ENCODE measurements around the gene GALNTL6. TPM values are rescaled to one million over a fixed set of nuclear protein-coding genes. Genes with fewer than 3 reads are reported as not detected.

Gene GALNTL6
- total and polyA plus RNA-seq, 2 donors (not counting 1 experiment from before 2014, with no cell fraction given) = 0.99 to 1.1 TPM

GRCh38 chr4:172822331-172822730 lies 1009.1 kb downstream of the GALNTL6 start:
- no peaks in the 10 kb centered on the region for H3K4me1 ChIP-seq (ENCODE audit: control insufficient read depth in 2 of 2, insufficient read depth in 2 of 2, low read length in 2 of 2)
- no peaks in the 10 kb centered on the region for H3K79me2 ChIP-seq (ENCODE audit: control insufficient read depth, insufficient read depth, low read length)
- H3K27ac ChIP-seq (ENCODE audit: low read length in 2 of 2) = no peak overlapping the region
- intact Hi-C loops (cut with micrococcal nuclease) = no loop called here
- no peaks in the 10 kb centered on the region for H3K36me3 ChIP-seq (replicated peaks in 1 of 2; ENCODE audit: control extremely low read depth in 1 of 2, control insufficient read depth in 1 of 2, extremely low read depth in 1 of 2, insufficient read depth in 2 of 2, low read length in 1 of 2)
- POLR2A ChIA-PET = no interaction called here
- Mint-ChIP-seq H3K9me3 (ENCODE audit: insufficient read depth) (no peaks in the 10 kb centered on the region), H3K4me1 (no peaks in the 10 kb centered on the region), H3K27me3 (no peaks in the 10 kb centered on the region), H3K4me3 (no peak overlapping the region), H3K27ac (no peak overlapping the region)
- no peaks in the 10 kb centered on the region for H4K20me1 ChIP-seq (ENCODE audit: control insufficient read depth, insufficient read depth, low read length, poor library complexity, severe bottlenecking)
- H3K4me2 ChIP-seq (replicated peaks; ENCODE audit: low read depth, low read length, poor library complexity, severe bottlenecking) = no peak overlapping the region
- CTCF ChIA-PET = no interaction called here
- H3K9ac ChIP-seq (ENCODE audit: low read length) = no peak overlapping the region
- H3K27me3 ChIP-seq (replicated peaks in 1 of 4; ENCODE audit: control extremely low read depth in 1 of 4, control insufficient read depth in 3 of 4, insufficient read depth in 4 of 4, low read length in 3 of 4) = no peaks in the 10 kb centered on the region
- TF ChIP-seq CTCF (IDR thresholded peaks at IDR 0.05) = no peak
- no peak for TF ChIP-seq EZH2 (IDR thresholded peaks at IDR 0.05; ENCODE audit: borderline replicate concordance, insufficient read depth, low read depth, low read length, poor library complexity, severe bottlenecking)
- 50% methylated on average over 2 of the region's 3 CpGs for WGBS (ENCODE audit: insufficient coverage)
- no peak overlapping the region for H3K4me3 ChIP-seq (ENCODE audit: control extremely low read depth in 1 of 5, extremely low read depth in 1 of 5, insufficient read depth in 1 of 5, low read depth in 2 of 5, low read length in 4 of 5)
- H2AFZ ChIP-seq (ENCODE audit: insufficient read depth, low read depth, low read length, poor library complexity, severe bottlenecking) = no peak overlapping the region
- no peak for DNase-seq
- H3K9me3 ChIP-seq (ENCODE audit: control extremely low read depth in 1 of 3, control insufficient read depth in 2 of 3, insufficient read depth in 1 of 3, low read length in 2 of 3) = no peaks in the 10 kb centered on the region
- ATAC-seq (ENCODE audit: low read depth) = no peak

- CTCF ChIA-PET = interaction anchor here (1.6 kb wide), 1 partner anchor 10 kb away, joined by 5 read pairs; no protein-coding TSS in a partner anchor
- Histone ChIP-seq H3K4me2 (replicated peaks; ENCODE audit: low read depth, low read length, poor library complexity, severe bottlenecking) (no peak overlapping the region), H2AFZ (ENCODE audit: insufficient read depth, low read depth, low read length, poor library complexity, severe bottlenecking) (no peak overlapping the region), H3K9me3 (ENCODE audit: control extremely low read depth in 1 of 3, control insufficient read depth in 2 of 3, insufficient read depth in 1 of 3, low read length in 2 of 3) (no peaks in the 10 kb centered on the region), H3K79me2 (ENCODE audit: control insufficient read depth, insufficient read depth, low read length) (no peaks in the 10 kb centered on the region), H3K4me3 (ENCODE audit: control extremely low read depth in 1 of 5, extremely low read depth in 1 of 5, insufficient read depth in 1 of 5, low read depth in 2 of 5, low read length in 4 of 5) (no peak overlapping the region), H3K27me3 (replicated peaks in 1 of 4; ENCODE audit: control extremely low read depth in 1 of 4, control insufficient read depth in 3 of 4, insufficient read depth in 4 of 4, low read length in 3 of 4) (no peaks in the 10 kb centered on the region), H3K27ac (ENCODE audit: low read length in 2 of 2) (no peak overlapping the region), H4K20me1 (ENCODE audit: control insufficient read depth, insufficient read depth, low read length, poor library complexity, severe bottlenecking) (no peaks in the 10 kb centered on the region), H3K4me1 (ENCODE audit: control insufficient read depth in 2 of 2, insufficient read depth in 2 of 2, low read length in 2 of 2) (no peaks in the 10 kb centered on the region), H3K9ac (ENCODE audit: low read length) (no peak overlapping the region), H3K36me3 (replicated peaks in 1 of 2; ENCODE audit: control extremely low read depth in 1 of 2, control insufficient read depth in 1 of 2, extremely low read depth in 1 of 2, insufficient read depth in 2 of 2, low read length in 1 of 2) (no peaks in the 10 kb centered on the region)
- Mint-ChIP-seq H3K4me3 (no peak overlapping the region), H3K4me1 (no peaks in the 10 kb centered on the region), H3K27ac (no peak overlapping the region), H3K27me3 (no peaks in the 10 kb centered on the region), H3K9me3 (ENCODE audit: insufficient read depth) (no peaks in the 10 kb centered on the region)
- ATAC-seq (ENCODE audit: low read depth) (no peak), DNase-seq (no peak)
- intact Hi-C loops (cut with micrococcal nuclease) = no loop called here
- POLR2A ChIA-PET = no interaction called here
- TF ChIP-seq EZH2 (IDR thresholded peaks at IDR 0.05; ENCODE audit: borderline replicate concordance, insufficient read depth, low read depth, low read length, poor library complexity, severe bottlenecking) (no peak), CTCF (IDR thresholded peaks at IDR 0.05) (no peak)
- 94% methylated on average over 2 of the region's 5 CpGs for WGBS (ENCODE audit: insufficient coverage)
These were observed 1013.1 kb downstream of the GALNTL6 start for GRCh38 chr4:172826346-172826745.
